B cell (primary cell): ENCODE results near the gene SOX6. TPM values are rescaled to one million over a fixed set of nuclear protein-coding genes. Genes with fewer than 3 reads are reported as not detected.

Source experiments
- ATAC-seq: fragments of 200-7000 bp; cut with Tn5 transposase; one replicate; pipeline ENCODE4 v1.10.0; 2021; ENCODE audit warnings: low read depth, mild to moderate bottlenecking, moderate number of reproducible peaks, moderate library complexity
- CTCF ChIA-PET: fragments of 350-600 bp; sonication (Branson Sonifier 250); formaldehyde crosslinking; loops from one replicate; lab custom pipeline; 2021; ENCODE audit warnings: antibody characterized with exemption, inconsistent platforms; lab: Charles Lee
- POLR2A ChIA-PET: fragments of 350-600 bp; sonication (Branson Sonifier 250); formaldehyde crosslinking; loops from one replicate; lab custom pipeline; 2021; ENCODE audit warnings: antibody characterized with exemption; lab: Charles Lee
- DNase-seq: peaks from one replicate; pipeline ENCODE4 v3.0.0; 2013
- H2AFZ ChIP-seq: 2 replicates; pipeline ENCODE4 v1.6.1; 2012; ENCODE audit warnings: mild to moderate bottlenecking, low read depth, low read length; ENCODE audit not compliant: insufficient read depth, poor library complexity, severe bottlenecking
- H3K27ac ChIP-seq, 2 donors: 1 replicate in 1 of 2; 2 replicates in 1 of 2; pipeline ENCODE4 v1.5.1; 2012 to 2013; ENCODE audit warnings: low read length in 2 of 2, mild to moderate bottlenecking in 2 of 2, moderate library complexity in 1 of 2
- H3K27me3 ChIP-seq, 4 experiments: fragments of 200-600 bp in 1 of 4; sonication (generic) in 1 of 4; replicated peaks in 1 of 4; 1 replicate in 2 of 4; 2 replicates in 2 of 4; pipeline versions ENCODE4 v1.6.1 to v1.7.0; 2013 to 2016; ENCODE audit warnings: low read length in 3 of 4, mild to moderate bottlenecking in 2 of 4, mixed read lengths in 1 of 4, moderate library complexity in 1 of 4; ENCODE audit not compliant: insufficient read depth in 4 of 4, control insufficient read depth in 3 of 4; ENCODE audit errors: control extremely low read depth in 1 of 4
- H3K36me3 ChIP-seq, 2 experiments: replicated peaks in 1 of 2; 1 replicate in 1 of 2; 2 replicates in 1 of 2; pipeline versions ENCODE4 v1.6.1 to v1.7.1; 2013; ENCODE audit warnings: low read length in 1 of 2; ENCODE audit not compliant: insufficient read depth in 2 of 2, control insufficient read depth in 1 of 2; ENCODE audit errors: control extremely low read depth in 1 of 2, extremely low read depth in 1 of 2
- H3K4me1 ChIP-seq, 2 donors: fragments of 200-600 bp in 1 of 2; sonication (generic) in 1 of 2; 1 replicate in 1 of 2; 2 replicates in 1 of 2; pipeline versions ENCODE4 v1.5.1 to v1.6.1; 2013 to 2017; ENCODE audit warnings: low read length in 2 of 2; ENCODE audit not compliant: control insufficient read depth in 2 of 2, insufficient read depth in 2 of 2
- H3K4me2 ChIP-seq: replicated peaks from 2 replicates; pipeline ENCODE3; 2012; ENCODE audit warnings: mild to moderate bottlenecking, low read depth, low read length; ENCODE audit not compliant: poor library complexity, severe bottlenecking
- H3K4me3 ChIP-seq, 5 experiments: fragments of 200-600 bp in 1 of 5; sonication (generic) in 1 of 5; 1 replicate in 3 of 5; 2 replicates in 2 of 5; pipeline versions ENCODE4 v1.5.1 to v1.7.0; 2011 to 2016; ENCODE audit warnings: low read length in 4 of 5, mild to moderate bottlenecking in 4 of 5, low read depth in 2 of 5, control low read depth in 1 of 5, moderate library complexity in 1 of 5; ENCODE audit not compliant: insufficient read depth in 1 of 5; ENCODE audit errors: control extremely low read depth in 1 of 5, extremely low read depth in 1 of 5
- H3K79me2 ChIP-seq: fragments of 200-600 bp; sonication (generic); one replicate; pipeline ENCODE4 v1.6.0; 2016; ENCODE audit warnings: low read length; ENCODE audit not compliant: control insufficient read depth, insufficient read depth
- H3K9ac ChIP-seq: fragments of 200-600 bp; sonication (generic); 2 replicates; pipeline ENCODE4 v1.6.1; 2017; ENCODE audit warnings: mild to moderate bottlenecking, low read length, moderate library complexity
- H3K9me3 ChIP-seq, 3 donors: one replicate each; pipeline versions ENCODE4 v1.6.1 to v1.7.1; 2013; ENCODE audit warnings: low read length in 2 of 3; ENCODE audit not compliant: control insufficient read depth in 2 of 3, insufficient read depth in 1 of 3; ENCODE audit errors: control extremely low read depth in 1 of 3
- H4K20me1 ChIP-seq: 2 replicates; pipeline ENCODE4 v1.6.0; 2012; ENCODE audit warnings: mild to moderate bottlenecking, low read length; ENCODE audit not compliant: insufficient read depth, control insufficient read depth, poor library complexity, severe bottlenecking
- H3K27ac Mint-ChIP-seq: one replicate; pipeline ENCODE4 v1.8.0; 2021; ENCODE audit warnings: mixed read lengths
- H3K27me3 Mint-ChIP-seq: one replicate; pipeline ENCODE4 v1.8.0; 2021; ENCODE audit warnings: mixed read lengths
- H3K4me1 Mint-ChIP-seq: one replicate; pipeline ENCODE4 v1.8.0; 2021; ENCODE audit warnings: mixed read lengths
- H3K4me3 Mint-ChIP-seq: one replicate; pipeline ENCODE4 v1.8.0; 2021; ENCODE audit warnings: mixed read lengths
- H3K9me3 Mint-ChIP-seq: one replicate; pipeline ENCODE4 v1.8.0; 2022; ENCODE audit warnings: mixed read lengths; ENCODE audit not compliant: insufficient read depth
- EZH2 ChIP-seq: IDR thresholded peaks from 2 replicates; pipeline ENCODE4 v1.6.1; 2012; ENCODE audit warnings: borderline replicate concordance, low read depth, mild to moderate bottlenecking, moderate library complexity, low read length; ENCODE audit not compliant: insufficient read depth, poor library complexity, severe bottlenecking
- whole genome bisulfite sequencing: methylation state at CpG from one replicate; pipeline ENCODE4 v1.1.5; 2013; ENCODE audit warnings: missing lambda C conversion rate; ENCODE audit not compliant: insufficient coverage; 5-methylcytosine and 5-hydroxymethylcytosine counted together
- intact Hi-C: fragments of 100-400 bp; cut with micrococcal nuclease; formaldehyde crosslinking; loops from one replicate; pipeline ENCODE4 v1.10.0; 2022
- polyA plus RNA-seq: library from polyadenylated mRNA; depleted of rRNA; stranded (reverse); fragments of >200 nt; gene quantifications from 2 replicates; pipeline ENCODE4 v1.2.3, GENCODE V29; 2012
- total RNA-seq, 2 donors: library from RNA; stranded (reverse); fragments of 120-200 nt in 1 of 2; gene quantifications; 1 replicate in 1 of 2; 2 replicates in 1 of 2; pipeline versions ENCODE4 v1.2.3 to v1.2.4, GENCODE V29; 2013 to 2022
- TF ChIP-seq, protein P1 (sequence below): fragments of 200-600 bp; IDR thresholded peaks from one replicate; pipeline ENCODE4 v1.8.0; 2022; ENCODE audit warnings: antibody characterized with exemption, mild to moderate bottlenecking

Gene SOX6
- total and polyA plus RNA-seq, 2 donors (not counting 1 experiment from before 2014, with no cell fraction given), result not detected

DNA sequence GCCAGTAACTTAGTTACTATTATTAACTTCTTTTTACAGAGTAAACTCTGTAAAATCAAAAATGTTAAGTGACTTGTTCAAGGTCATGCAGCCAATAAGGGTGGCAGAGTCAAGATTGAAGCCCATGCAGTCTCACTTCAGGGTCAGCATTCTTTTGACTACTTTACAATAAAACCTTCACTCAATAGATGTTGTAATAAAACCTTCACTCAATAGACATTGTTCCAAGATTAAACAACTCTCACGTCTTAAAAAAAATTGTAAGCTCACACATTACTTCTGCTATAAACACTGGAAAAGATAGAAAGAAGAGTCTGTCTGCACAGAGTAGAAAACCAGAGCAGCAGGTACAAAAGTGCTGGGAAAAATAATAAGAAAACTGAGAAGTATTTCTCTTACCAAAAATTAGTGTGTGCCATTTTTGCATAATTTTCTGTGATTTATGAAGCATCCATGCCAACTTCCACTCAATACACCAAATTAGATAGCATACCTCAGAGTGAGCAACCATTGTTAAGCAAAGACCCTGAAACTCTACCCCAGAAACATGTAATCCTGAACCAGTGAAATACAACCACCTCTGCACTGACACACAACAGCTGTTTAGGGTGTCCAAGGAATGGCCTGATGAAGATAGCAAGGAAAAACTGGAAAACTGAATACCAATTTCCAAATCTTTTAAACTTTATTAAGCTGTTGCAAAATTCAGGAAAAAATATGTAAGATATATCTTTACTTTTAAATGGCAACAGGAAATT, 4.9 kb upstream of the SOX6 start:
- TF ChIP-seq, protein P1, sequence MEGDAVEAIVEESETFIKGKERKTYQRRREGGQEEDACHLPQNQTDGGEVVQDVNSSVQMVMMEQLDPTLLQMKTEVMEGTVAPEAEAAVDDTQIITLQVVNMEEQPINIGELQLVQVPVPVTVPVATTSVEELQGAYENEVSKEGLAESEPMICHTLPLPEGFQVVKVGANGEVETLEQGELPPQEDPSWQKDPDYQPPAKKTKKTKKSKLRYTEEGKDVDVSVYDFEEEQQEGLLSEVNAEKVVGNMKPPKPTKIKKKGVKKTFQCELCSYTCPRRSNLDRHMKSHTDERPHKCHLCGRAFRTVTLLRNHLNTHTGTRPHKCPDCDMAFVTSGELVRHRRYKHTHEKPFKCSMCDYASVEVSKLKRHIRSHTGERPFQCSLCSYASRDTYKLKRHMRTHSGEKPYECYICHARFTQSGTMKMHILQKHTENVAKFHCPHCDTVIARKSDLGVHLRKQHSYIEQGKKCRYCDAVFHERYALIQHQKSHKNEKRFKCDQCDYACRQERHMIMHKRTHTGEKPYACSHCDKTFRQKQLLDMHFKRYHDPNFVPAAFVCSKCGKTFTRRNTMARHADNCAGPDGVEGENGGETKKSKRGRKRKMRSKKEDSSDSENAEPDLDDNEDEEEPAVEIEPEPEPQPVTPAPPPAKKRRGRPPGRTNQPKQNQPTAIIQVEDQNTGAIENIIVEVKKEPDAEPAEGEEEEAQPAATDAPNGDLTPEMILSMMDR, result no peak
- TF ChIP-seq EZH2, result no peak
- ATAC-seq (no peak), DNase-seq (no peak)
- Histone ChIP-seq H3K79me2 (no peaks in the 10 kb centered on the region), H4K20me1 (no peaks in the 10 kb centered on the region), H3K9me3 (no peaks in the 10 kb centered on the region), H3K4me1 (no peaks in the 10 kb centered on the region), H3K27ac (no peak overlapping the region), H3K27me3 (no peaks in the 10 kb centered on the region), H3K36me3 (no peaks in the 10 kb centered on the region), H3K4me2 (no peak overlapping the region), H3K4me3 (no peak overlapping the region), H3K9ac (no peak overlapping the region), H2AFZ (no peak overlapping the region)
- Mint-ChIP-seq H3K27ac (no peak overlapping the region), H3K4me3 (no peak overlapping the region), H3K27me3 (no peaks in the 10 kb centered on the region), H3K4me1 (no peaks in the 10 kb centered on the region), H3K9me3 (no peaks in the 10 kb centered on the region)
- no CpG with 5 or more reads among the region's 1 CpG for WGBS
- ChIA-PET CTCF (no interaction called here), POLR2A (no interaction called here)
- intact Hi-C loops, result no loop called here

DNA sequence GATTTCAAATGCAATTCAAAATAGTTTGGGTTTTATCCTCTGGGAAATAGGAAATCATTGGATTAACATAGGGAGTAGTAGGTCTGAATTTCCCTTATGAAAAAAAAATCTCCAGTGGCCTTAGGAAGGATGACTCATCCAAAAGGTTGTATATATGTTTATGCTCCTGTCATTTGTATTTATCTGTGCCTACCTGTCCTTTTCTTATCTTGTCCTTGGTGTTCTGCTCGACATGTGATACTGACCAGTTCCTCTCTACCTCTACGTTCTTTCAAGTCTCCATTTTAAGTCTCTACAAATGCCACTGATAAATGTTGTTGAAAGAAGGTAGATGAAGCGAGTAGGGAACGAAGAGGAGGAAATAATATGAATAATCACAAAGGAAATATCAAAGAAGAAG, 3.0 kb upstream of the SOX6 start:
- Histone ChIP-seq H3K4me3 (no peak overlapping the region), H4K20me1 (no peaks in the 10 kb centered on the region), H3K36me3 (no peaks in the 10 kb centered on the region), H3K9me3 (no peaks in the 10 kb centered on the region), H3K27ac (no peak overlapping the region), H3K9ac (no peak overlapping the region), H2AFZ (no peak overlapping the region), H3K4me1 (no peaks in the 10 kb centered on the region), H3K4me2 (no peak overlapping the region), H3K79me2 (no peaks in the 10 kb centered on the region), H3K27me3 (no peaks in the 10 kb centered on the region)
- no peak for TF ChIP-seq EZH2
- TF ChIP-seq, protein P1, result no peak
- no peaks in the 10 kb centered on the region for H3K4me1 Mint-ChIP-seq
- H3K27me3 Mint-ChIP-seq, result no peaks in the 10 kb centered on the region
- no peaks in the 10 kb centered on the region for H3K9me3 Mint-ChIP-seq
- DNase-seq (no peak), ATAC-seq (no peak)
- ChIA-PET CTCF (no interaction called here), POLR2A (no interaction called here)
- H3K27ac Mint-ChIP-seq, result no peak overlapping the region
- no peak overlapping the region for H3K4me3 Mint-ChIP-seq
- no CpG with 5 or more reads among the region's 4 CpGs for WGBS
- intact Hi-C loops, result no loop called here
